HL-60 (cell line): ENCODE measurements around the gene COL4A3.

Source experiments
- CTCF ChIP-seq: IDR thresholded peaks from one replicate; pipeline ENCODE4 v1.5.1; 2011; ENCODE audit warnings: low read length, control low read depth, inconsistent platforms; ENCODE audit not compliant: insufficient read depth
- GABPA ChIP-seq: IDR thresholded peaks from 2 replicates; pipeline ENCODE4 v1.6.1; 2012; ENCODE audit warnings: low read depth
- POLR2AphosphoS5 ChIP-seq: IDR thresholded peaks from 2 replicates; pipeline ENCODE4 v1.6.1; 2012; ENCODE audit warnings: low read depth
- REST ChIP-seq: IDR thresholded peaks from 2 replicates; pipeline ENCODE4 v1.6.1; 2012; ENCODE audit warnings: low read depth; ENCODE audit not compliant: insufficient replicate concordance
- SPI1 ChIP-seq: IDR thresholded peaks from 2 replicates; pipeline ENCODE4 v1.6.1; 2012; ENCODE audit warnings: low read depth, mild to moderate bottlenecking, borderline replicate concordance

DNA sequence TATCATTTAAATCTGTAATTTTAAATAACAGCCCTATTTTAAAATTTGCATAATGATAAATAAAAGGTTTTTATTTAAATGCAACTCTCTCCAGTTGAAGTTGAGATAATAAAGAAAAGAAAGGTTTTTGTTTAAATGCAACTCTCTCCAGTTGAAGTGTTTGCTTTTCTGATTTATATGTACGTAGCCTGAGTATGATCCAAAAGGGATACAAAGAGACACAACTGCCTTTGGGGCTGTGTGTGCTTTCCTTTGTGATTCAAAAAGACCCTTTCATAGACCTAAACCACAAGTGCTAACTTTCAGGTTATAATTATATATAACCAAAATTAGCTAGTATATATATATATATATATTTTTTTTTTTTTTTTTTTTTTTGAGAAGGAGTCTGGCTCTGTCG, 84.5 kb downstream of the COL4A3 start:
- TF ChIP-seq CTCF (no peak), REST (no peak), POLR2AphosphoS5 (no peak), GABPA (no peak), SPI1 (no peak)
